Duodenal mucosa (tissue), 2 donors: Measurements from ENCODE around the gene PWWP2A.
"Not testable (repeated sequence)": the region's sequence is repeated elsewhere in the genome, so short reads cannot be mapped to it uniquely, and the experiment has no call there.

ENCODE experiments used
- H3K27ac ChIP-seq: one replicate; pipeline ENCODE4 v1.7.0; 2013; ENCODE audit warnings: low read depth, low read length
- H3K27me3 ChIP-seq, 2 donors: one replicate each; pipeline ENCODE4 v1.7.0; 2013; ENCODE audit warnings: low read length in 2 of 2, control low read depth in 1 of 2; ENCODE audit not compliant: insufficient read depth in 2 of 2, control insufficient read depth in 1 of 2
- H3K36me3 ChIP-seq, 2 donors: one replicate each; pipeline ENCODE4 v1.7.0; 2013; ENCODE audit warnings: low read length in 2 of 2, control low read depth in 1 of 2; ENCODE audit not compliant: insufficient read depth in 2 of 2, control insufficient read depth in 1 of 2
- H3K4me1 ChIP-seq, 2 donors: one replicate each; pipeline ENCODE4 v1.7.0; 2013; ENCODE audit warnings: low read length in 2 of 2, control low read depth in 1 of 2; ENCODE audit not compliant: insufficient read depth in 2 of 2, control insufficient read depth in 1 of 2
- H3K4me3 ChIP-seq, 2 donors: one replicate each; pipeline ENCODE4 v1.7.0; 2013; ENCODE audit warnings: low read length in 2 of 2, low read depth in 1 of 2
- H3K9ac ChIP-seq, 2 donors: one replicate each; pipeline ENCODE4 v1.7.0; 2013; ENCODE audit warnings: low read length in 2 of 2, low read depth in 1 of 2
- H3K9me3 ChIP-seq, 2 donors: one replicate each; pipeline ENCODE4 v1.7.0; 2013; ENCODE audit warnings: low read length in 2 of 2, control low read depth in 1 of 2; ENCODE audit not compliant: control insufficient read depth in 1 of 2

PWWP2A gene

GRCh38 chr5:160159991-160160792, 40.9 kb upstream of the PWWP2A start:
- Histone ChIP-seq H3K9me3 (no peaks in the 10 kb centered on the region), H3K27ac (no peak overlapping the region)

DNA sequence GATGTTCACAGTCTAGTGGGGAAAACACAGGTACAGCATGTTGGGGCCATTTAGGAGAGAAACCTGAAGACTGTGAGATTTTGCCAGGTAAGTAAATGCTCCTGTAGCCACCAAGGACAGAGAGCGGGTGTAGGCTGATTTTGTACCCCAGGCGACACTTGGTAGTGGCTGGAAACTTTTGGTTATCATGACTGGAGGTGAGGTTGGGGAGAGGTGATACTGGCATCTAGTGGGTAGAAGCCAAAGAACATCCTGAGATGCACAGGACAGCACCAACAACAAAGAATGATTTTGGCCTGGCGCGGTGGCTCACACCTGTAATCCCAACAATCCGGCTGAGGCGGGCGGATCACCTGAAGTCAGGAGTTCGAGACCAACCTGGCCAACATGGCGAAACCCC, 38.8 kb upstream of the PWWP2A start:
- no peak overlapping the region for H3K4me3 ChIP-seq
- no peak overlapping the region for H3K9ac ChIP-seq
- no peaks in the 10 kb centered on the region for H3K36me3 ChIP-seq
- H3K27ac ChIP-seq: no peak overlapping the region
- no peaks in the 10 kb centered on the region for H3K9me3 ChIP-seq
- no peaks in the 10 kb centered on the region for H3K4me1 ChIP-seq
- H3K27me3 ChIP-seq: no peaks in the 10 kb centered on the region

More at GRCh38 chr5:160159991-160160792, 40.9 kb upstream of the PWWP2A start:
- H3K9ac ChIP-seq: no peak overlapping the region
- peaks cover 4 to 5% of the 10 kb centered on the region in 2 donors for H3K4me1 ChIP-seq
- H3K27me3 ChIP-seq: no peaks in the 10 kb centered on the region
- no peaks in the 10 kb centered on the region for H3K36me3 ChIP-seq
- H3K4me3 ChIP-seq: no peak overlapping the region

DNA sequence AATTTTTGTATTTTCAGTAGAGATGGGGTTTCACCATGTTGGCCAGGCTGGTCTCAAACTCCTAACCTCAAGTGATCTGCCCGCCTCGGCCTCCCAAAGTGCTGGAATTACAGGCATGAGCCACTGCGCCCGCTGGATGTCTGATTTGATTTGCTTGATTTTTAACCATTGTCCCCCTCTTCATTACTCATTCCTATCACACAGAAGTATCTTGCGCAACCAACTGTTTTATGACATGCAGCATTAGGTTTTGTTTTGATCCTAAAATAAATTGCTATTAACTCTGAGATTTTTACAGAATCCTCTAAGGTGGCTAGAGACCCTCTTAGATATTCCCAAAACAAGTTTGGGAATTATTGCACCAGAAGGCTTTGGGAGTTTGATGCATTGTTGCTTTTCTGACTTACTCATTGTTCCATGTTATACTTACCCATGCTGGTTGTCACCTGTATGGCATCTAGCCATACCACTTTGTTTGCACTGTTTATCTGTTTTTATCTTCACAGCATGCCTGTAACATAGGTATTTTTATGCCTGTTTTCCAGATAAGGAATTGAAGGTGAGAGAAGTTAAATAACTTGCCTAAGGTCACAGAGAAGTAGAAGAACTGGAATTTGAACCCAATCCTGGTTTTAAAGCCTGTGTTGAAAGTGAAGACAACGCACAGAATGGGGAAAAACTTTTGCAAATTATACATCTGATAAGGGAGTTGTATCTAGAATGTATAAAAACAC, 35.9 kb upstream of the PWWP2A start:
- Histone ChIP-seq H3K9me3 (no peaks in the 10 kb centered on the region), H3K27me3 (no peaks in the 10 kb centered on the region), H3K4me3 (no peak overlapping the region), H3K4me1 (no peaks in the 10 kb centered on the region), H3K36me3 (no peaks in the 10 kb centered on the region), H3K9ac (no peak overlapping the region), H3K27ac (no peak overlapping the region)

DNA sequence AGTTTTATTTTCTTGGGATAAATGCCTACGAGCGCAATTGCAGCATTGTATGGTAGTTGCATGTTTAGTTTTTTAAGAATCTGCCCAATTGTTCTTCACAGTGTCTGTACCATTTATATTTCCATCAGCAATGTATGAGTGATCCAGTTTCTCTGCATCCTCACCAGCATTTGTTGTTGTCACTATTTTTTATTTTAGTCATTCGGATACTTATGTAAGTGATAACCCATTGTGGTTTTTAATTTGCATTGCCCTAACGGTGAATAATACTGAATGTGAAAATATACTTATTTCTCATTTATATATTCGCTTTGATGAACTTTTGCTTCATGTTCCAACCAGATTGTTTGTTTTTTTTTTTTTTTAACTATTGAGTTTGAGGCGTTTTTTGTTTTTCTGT, 33.7 kb upstream of the PWWP2A start:
- H3K4me1 ChIP-seq: no peaks in the 10 kb centered on the region
- no peak overlapping the region for H3K4me3 ChIP-seq
- H3K27ac ChIP-seq: no peak overlapping the region
- H3K36me3 ChIP-seq: no peaks in the 10 kb centered on the region
- no peak overlapping the region for H3K9ac ChIP-seq
- H3K27me3 ChIP-seq: no peaks in the 10 kb centered on the region
- H3K9me3 ChIP-seq: no peaks in the 10 kb centered on the region

DNA sequence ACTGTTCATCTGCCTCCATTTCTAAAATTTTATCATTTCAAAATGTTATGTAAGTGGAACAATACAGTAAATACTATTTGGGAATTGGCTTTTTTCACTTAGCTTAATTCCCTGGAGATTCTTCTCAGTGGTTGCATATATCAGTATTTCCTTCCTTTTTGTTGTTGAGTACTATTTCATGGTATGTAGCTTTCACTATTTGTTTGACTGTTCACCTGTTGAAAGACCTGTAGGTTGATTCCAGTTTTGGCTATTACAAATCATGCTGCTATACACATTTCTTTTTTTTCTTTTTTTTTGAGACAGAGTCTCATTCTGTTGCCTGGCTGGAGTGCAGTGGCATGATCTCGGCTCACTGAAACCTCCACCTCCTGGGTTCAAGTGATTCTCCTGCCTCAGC, 33.0 kb upstream of the PWWP2A start:
- no peaks in the 10 kb centered on the region for H3K9me3 ChIP-seq
- H3K9ac ChIP-seq: no peak overlapping the region
- no peaks in the 10 kb centered on the region for H3K36me3 ChIP-seq
- H3K4me1 ChIP-seq: no peaks in the 10 kb centered on the region
- H3K4me3 ChIP-seq: no peak overlapping the region
- H3K27me3 ChIP-seq: no peaks in the 10 kb centered on the region
- H3K27ac ChIP-seq: no peak overlapping the region

DNA sequence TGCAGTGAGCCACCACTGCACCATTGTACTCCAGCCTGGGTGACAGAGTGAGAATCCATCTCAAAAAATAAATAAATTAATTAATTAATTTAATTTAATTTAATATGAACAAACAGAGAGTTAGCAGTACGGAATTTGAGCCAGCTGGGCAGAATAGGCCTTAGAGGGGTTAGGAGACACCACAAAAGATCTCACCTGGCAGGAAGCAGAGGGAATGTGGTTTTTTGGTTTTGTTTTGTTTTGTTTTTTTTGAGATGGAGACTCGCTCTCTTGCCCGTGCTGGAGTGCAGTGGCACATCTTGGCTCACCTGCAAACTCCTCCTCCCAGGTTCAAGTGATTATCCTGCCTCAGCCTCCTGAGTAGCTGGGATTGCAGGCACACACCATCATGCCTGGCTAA, 31.8 kb upstream of the PWWP2A start:
- Histone ChIP-seq H3K9me3 (no peaks in the 10 kb centered on the region), H3K4me1 (peaks cover 0 to 5% of the 10 kb centered on the region in 2 donors), H3K27me3 (no peaks in the 10 kb centered on the region), H3K9ac (no peak overlapping the region), H3K4me3 (no peak overlapping the region), H3K36me3 (no peaks in the 10 kb centered on the region), H3K27ac (no peak overlapping the region)

DNA sequence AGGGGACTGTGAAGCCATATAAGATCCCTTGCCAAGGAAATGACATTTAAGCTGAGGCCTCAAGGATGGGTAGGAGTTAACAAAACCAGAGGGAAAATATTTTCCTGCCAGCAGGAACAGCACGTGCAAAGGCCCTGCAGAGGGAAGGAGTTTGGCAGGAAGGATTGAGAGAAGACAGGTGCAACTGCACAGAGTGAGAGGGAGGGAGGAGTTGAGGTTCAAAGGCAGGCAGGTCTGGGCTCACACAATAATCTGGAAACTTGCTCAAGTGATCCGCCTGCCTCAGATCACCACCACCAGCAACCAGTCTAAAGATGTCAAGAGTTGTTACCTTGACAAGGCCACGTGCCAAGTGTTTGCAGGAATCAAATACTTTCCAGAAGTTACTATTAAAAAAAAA, 31.1 kb upstream of the PWWP2A start:
- H3K27ac ChIP-seq: no peak overlapping the region
- no peaks in the 10 kb centered on the region for H3K36me3 ChIP-seq
- H3K9ac ChIP-seq: no peak overlapping the region
- no peak overlapping the region for H3K4me3 ChIP-seq
- no peaks in the 10 kb centered on the region for H3K9me3 ChIP-seq
- peaks cover 0 to 5% of the 10 kb centered on the region in 2 donors for H3K4me1 ChIP-seq
- no peaks in the 10 kb centered on the region for H3K27me3 ChIP-seq

DNA sequence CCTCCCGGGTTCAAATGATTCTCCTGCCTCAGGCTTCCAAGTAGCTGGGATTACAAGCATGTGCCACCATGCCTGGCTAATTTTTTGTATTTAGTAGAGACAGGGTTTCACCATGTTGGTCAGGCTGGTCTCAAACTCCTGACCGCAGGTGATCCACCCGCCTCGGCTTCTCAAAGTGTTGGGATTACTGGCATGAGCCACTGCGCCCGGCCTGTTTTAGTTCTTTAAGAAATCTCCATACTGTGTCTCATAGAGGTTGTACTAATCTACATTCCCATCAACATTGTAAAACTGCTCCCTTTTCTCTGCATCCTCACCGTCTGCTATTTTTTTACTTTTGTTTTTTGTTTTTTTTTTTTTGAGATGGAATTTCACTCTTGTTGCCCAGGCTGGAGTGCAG, 25.2 kb upstream of the PWWP2A start:
- not testable (repeated sequence) for H3K36me3 ChIP-seq, H3K27me3 ChIP-seq, H3K9me3 ChIP-seq, H3K27ac ChIP-seq, H3K9ac ChIP-seq, H3K4me1 ChIP-seq, H3K4me3 ChIP-seq

GRCh38 chr5:160134332-160134731, 15.1 kb upstream of the PWWP2A start:
- Histone ChIP-seq H3K36me3 (no peaks in the 10 kb centered on the region), H3K4me3 (no peak overlapping the region), H3K4me1 (no peaks in the 10 kb centered on the region), H3K27ac (no peak overlapping the region), H3K9ac (no peak overlapping the region), H3K9me3 (no peaks in the 10 kb centered on the region), H3K27me3 (no peaks in the 10 kb centered on the region)

GRCh38 chr5:160133918-160134304, 14.7 kb upstream of the PWWP2A start:
- no peaks in the 10 kb centered on the region for H3K36me3 ChIP-seq
- H3K27ac ChIP-seq: no peak overlapping the region
- H3K27me3 ChIP-seq: no peaks in the 10 kb centered on the region
- H3K4me1 ChIP-seq: no peaks in the 10 kb centered on the region
- H3K9ac ChIP-seq: no peak overlapping the region
- H3K4me3 ChIP-seq: no peak overlapping the region
- no peaks in the 10 kb centered on the region for H3K9me3 ChIP-seq
